PC-9 (cell line): Measurements from ENCODE around the gene NRXN2. TPM values are rescaled to one million over a fixed set of nuclear protein-coding genes. Genes with fewer than 3 reads are reported as not detected.

Experiments used
- BruUV-seq: library from RNA; stranded (reverse); fragments of 400-500 nt; replicated peaks from 2 replicates; lab custom pipeline; 2021; lab: Mats Ljungman, UMichigan
- CTCF ChIA-PET: fragments of 300-600 bp; sonication (Branson Sonifier 250); formaldehyde crosslinking; loops from one replicate; lab custom pipeline; 2022; ENCODE audit warnings: antibody characterized with exemption; lab: Charles Lee
- POLR2A ChIA-PET: fragments of 300-600 bp; sonication (Branson Sonifier 250); formaldehyde crosslinking; loops from one replicate; lab custom pipeline; 2022; ENCODE audit warnings: antibody characterized with exemption; ENCODE audit not compliant: unreplicated experiment; lab: Charles Lee
- DNase-seq, 2 experiments: peaks; one replicate each; pipeline versions ENCODE4 v3.0.0 to v3.0.0-alpha.2; 2015 to 2022; ENCODE audit warnings: mixed read lengths in 1 of 2
- H2AFZ ChIP-seq: fragments of 200-600 bp; sonication (generic); 2 replicates; pipeline ENCODE4 v1.8.1; 2017; ENCODE audit warnings: antibody characterized with exemption
- H3F3A ChIP-seq: fragments of 200-600 bp; sonication (generic); 2 replicates; pipeline ENCODE4 v1.8.1; 2017; ENCODE audit warnings: antibody characterized with exemption, mild to moderate bottlenecking, low read depth; ENCODE audit not compliant: insufficient read depth
- H3K27ac ChIP-seq: fragments of 200-600 bp; sonication (generic); 2 replicates; pipeline ENCODE4 v1.6.1; 2016; ENCODE audit warnings: mixed run types
- H3K27me3 ChIP-seq: fragments of 200-600 bp; sonication (generic); 2 replicates; pipeline ENCODE4 v1.6.1; 2016; ENCODE audit warnings: low read depth, mixed run types; ENCODE audit not compliant: insufficient read depth
- H3K36me3 ChIP-seq: fragments of 200-600 bp; sonication (generic); 2 replicates; pipeline ENCODE4 v1.6.1; 2016; ENCODE audit warnings: low read depth, mixed run types
- H3K4me1 ChIP-seq: fragments of 200-600 bp; sonication (generic); replicated peaks from 2 replicates; pipeline ENCODE4 v1.6.1; 2016; ENCODE audit warnings: mixed run types; ENCODE audit not compliant: insufficient read depth
- H3K4me2 ChIP-seq: fragments of 200-600 bp; sonication (generic); 2 replicates; pipeline ENCODE4 v1.6.1; 2017; ENCODE audit warnings: mixed run types
- H3K4me3 ChIP-seq: fragments of 200-600 bp; sonication (generic); 2 replicates; pipeline ENCODE4 v1.6.1; 2016; ENCODE audit warnings: mixed run types
- H3K79me2 ChIP-seq: fragments of 200-600 bp; sonication (generic); 2 replicates; pipeline ENCODE4 v1.6.1; 2017; ENCODE audit warnings: low read depth, mixed run types
- H3K9me2 ChIP-seq: fragments of 200-600 bp; sonication (generic); 2 replicates; pipeline ENCODE4 v1.8.1; 2017; ENCODE audit warnings: mild to moderate bottlenecking; ENCODE audit not compliant: insufficient read depth
- H3K9me3 ChIP-seq: fragments of 200-600 bp; sonication (generic); 2 replicates; pipeline ENCODE4 v1.8.1; 2016; ENCODE audit warnings: low read depth; ENCODE audit not compliant: insufficient read depth
- H4K20me1 ChIP-seq: fragments of 200-600 bp; sonication (generic); 2 replicates; pipeline ENCODE4 v1.8.1; 2017; ENCODE audit not compliant: insufficient read depth
- CTCF ChIP-seq: fragments of 200-600 bp; sonication (generic); conservative IDR thresholded peaks from 2 replicates; pipeline ENCODE4 v1.6.1; 2017; ENCODE audit warnings: mixed run types, antibody characterized with exemption, mild to moderate bottlenecking, moderate library complexity
- EZH2 ChIP-seq: fragments of 200-600 bp; sonication (generic); IDR thresholded peaks from 2 replicates; pipeline ENCODE4 v1.8.0; 2017; ENCODE audit warnings: antibody characterized with exemption, low read depth
- intact Hi-C: fragments of 100-400 bp; cut with micrococcal nuclease; formaldehyde crosslinking; loops from one replicate; pipeline ENCODE4 v1.10.0; 2022; ENCODE audit not compliant: unreplicated experiment
- total RNA-seq: library from RNA; stranded (reverse); gene quantifications from 2 replicates; pipeline ENCODE4 v1.2.3, GENCODE V29; 2021

NRXN2 gene
- total RNA-seq, 1 experiment from 2014 or later, result not detected

GRCh38 chr11:64592234-64592615 is 130.8 kb downstream of the NRXN2 start:
- POLR2A ChIA-PET, result no interaction called here
- Histone ChIP-seq H3K4me2 (no peak overlapping the region), H3K9me2 (no peaks in the 10 kb centered on the region), H3F3A (no peaks in the 10 kb centered on the region), H3K79me2 (no peaks in the 10 kb centered on the region), H3K9me3 (peaks cover 8% of the 10 kb centered on the region; the same call in 1 of the 2 replicates), H2AFZ (no peak overlapping the region), H3K27me3 (peaks cover 39% of the 10 kb centered on the region), H4K20me1 (no peaks in the 10 kb centered on the region), H3K36me3 (no peaks in the 10 kb centered on the region), H3K4me1 (no peaks in the 10 kb centered on the region), H3K27ac (no peak overlapping the region), H3K4me3 (no peak overlapping the region)
- no peak for DNase-seq
- BruUV-seq, result no TSS peak
- intact Hi-C loops, result no loop called here
- no peak for TF ChIP-seq EZH2
- no peak for TF ChIP-seq CTCF
- CTCF ChIA-PET, result no interaction called here

DNA sequence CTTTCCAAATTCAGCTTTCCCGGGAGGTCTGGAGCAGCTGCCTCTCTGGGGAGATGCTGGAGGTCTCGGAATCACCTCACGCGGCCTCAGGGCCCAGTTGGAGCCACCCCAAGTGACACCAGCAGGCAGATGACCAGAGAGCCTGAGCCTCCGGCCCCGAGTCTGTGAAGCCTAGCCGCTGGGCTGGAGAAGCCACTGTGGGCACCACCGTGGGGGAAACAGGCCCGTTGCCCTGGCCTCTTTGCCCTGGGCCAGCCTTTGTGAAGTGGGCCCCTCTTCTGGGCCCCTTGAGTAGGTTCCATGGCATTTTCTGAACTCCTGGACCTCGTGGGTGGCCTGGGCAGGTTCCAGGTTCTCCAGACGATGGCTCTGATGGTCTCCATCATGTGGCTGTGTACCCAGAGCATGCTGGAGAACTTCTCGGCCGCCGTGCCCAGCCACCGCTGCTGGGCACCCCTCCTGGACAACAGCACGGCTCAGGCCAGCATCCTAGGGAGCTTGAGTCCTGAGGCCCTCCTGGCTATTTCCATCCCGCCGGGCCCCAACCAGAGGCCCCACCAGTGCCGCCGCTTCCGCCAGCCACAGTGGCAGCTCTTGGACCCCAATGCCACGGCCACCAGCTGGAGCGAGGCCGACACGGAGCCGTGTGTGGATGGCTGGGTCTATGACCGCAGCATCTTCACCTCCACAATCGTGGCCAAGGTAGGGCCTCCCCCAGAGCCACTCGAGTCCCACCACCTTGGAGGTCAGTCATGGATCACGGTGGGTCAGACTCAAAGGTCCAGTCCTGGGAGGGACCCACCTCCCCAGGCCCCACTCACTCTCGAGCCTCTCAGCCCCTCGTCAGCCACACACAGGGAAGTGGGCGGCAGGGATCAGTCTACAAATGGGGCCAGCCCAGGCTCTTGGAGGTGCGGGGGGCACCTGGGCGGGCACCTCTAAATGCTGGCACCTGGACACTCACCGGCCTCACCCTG is 131.5 kb downstream of the NRXN2 start:
- H4K20me1 ChIP-seq, result no peaks in the 10 kb centered on the region
- H3K27me3 ChIP-seq, result peaks cover 33% of the 10 kb centered on the region
- ChIA-PET CTCF (no interaction called here), POLR2A (no interaction called here)
- no peaks in the 10 kb centered on the region for H3F3A ChIP-seq
- no peak for DNase-seq
- no peak for TF ChIP-seq CTCF
- TF ChIP-seq EZH2, result no peak
- no peaks in the 10 kb centered on the region for H3K4me1 ChIP-seq
- BruUV-seq, result no TSS peak
- H3K27ac ChIP-seq, result no peak overlapping the region
- no peaks in the 10 kb centered on the region for H3K79me2 ChIP-seq
- no peaks in the 10 kb centered on the region for H3K9me2 ChIP-seq
- no peaks in the 10 kb centered on the region for H3K36me3 ChIP-seq
- H3K4me3 ChIP-seq, result no peak overlapping the region
- no peak overlapping the region for H2AFZ ChIP-seq
- peaks cover 8% of the 10 kb centered on the region; the same call in 1 of the 2 replicates for H3K9me3 ChIP-seq
- intact Hi-C loops, result no loop called here
- H3K4me2 ChIP-seq, result no peak overlapping the region

- CTCF ChIA-PET, result no interaction called here
- peaks cover 8% of the 10 kb centered on the region; the same call in 1 of the 2 replicates for H3K9me3 ChIP-seq
- H2AFZ ChIP-seq, result no peak within 1 kb of the TSS
- H3K9me2 ChIP-seq, result no peaks in the 10 kb centered on the region
- no peak for TF ChIP-seq EZH2
- no peak for TF ChIP-seq CTCF
- H3K27ac ChIP-seq, result no peak within 1 kb of the TSS
- H3K79me2 ChIP-seq, result no peaks in the 10 kb centered on the region
- no TSS peak for BruUV-seq
- no peak within 1 kb of the TSS for H3K4me2 ChIP-seq
- no peaks in the 10 kb centered on the region for H3F3A ChIP-seq
- H4K20me1 ChIP-seq, result no peaks in the 10 kb centered on the region
- intact Hi-C loops, result no loop called here
- no peaks in the 10 kb centered on the region for H3K4me1 ChIP-seq
- H3K27me3 ChIP-seq, result peaks cover 31% of the 10 kb centered on the region
- no peaks in the 10 kb centered on the region for H3K36me3 ChIP-seq
- POLR2A ChIA-PET, result no interaction called here
- no peak within 1 kb of the TSS for H3K4me3 ChIP-seq
- DNase-seq, result no peak
These were observed 132.2 kb downstream of the NRXN2 start, which contains the start of gene SLC22A12 for GRCh38 chr11:64590763-64591221. Gene SLC22A12 (plus strand): TSS chr11:64591220. CDS start chr11:64591557, 337 bp downstream.
